CD14-positive monocyte (primary cell): Measurements from ENCODE around the gene CYP2W1. TPM values are rescaled to one million over a fixed set of nuclear protein-coding genes. Genes with fewer than 3 reads are reported as not detected.

Experiments used
- DNase-seq, 3 donors: peaks; one replicate each; pipeline ENCODE4 v3.0.0-alpha.2; 2011 to 2022
- H2AFZ ChIP-seq: 2 replicates; pipeline ENCODE4 v1.6.0; 2012; ENCODE audit warnings: mild to moderate bottlenecking, low read depth, low read length, inconsistent platforms; ENCODE audit not compliant: insufficient read depth, poor library complexity, severe bottlenecking
- H3K27ac ChIP-seq, 2 donors: 1 replicate in 1 of 2; 2 replicates in 1 of 2; pipeline ENCODE4 v1.5.1; 2012 to 2013; ENCODE audit warnings: low read length in 2 of 2, control low read depth in 1 of 2, inconsistent platforms in 1 of 2, low read depth in 1 of 2, mild to moderate bottlenecking in 1 of 2
- H3K27me3 ChIP-seq, 2 donors: one replicate each; pipeline versions ENCODE4 v1.6.0 to v1.6.1; 2011 to 2013; ENCODE audit warnings: low read length in 2 of 2; ENCODE audit not compliant: control insufficient read depth in 2 of 2, insufficient read depth in 2 of 2
- H3K36me3 ChIP-seq, 2 donors: replicated peaks in 1 of 2; 1 replicate in 1 of 2; 2 replicates in 1 of 2; pipeline versions ENCODE4 v1.5.1 to v1.6.1; 2012 to 2013; ENCODE audit warnings: low read length in 2 of 2, control low read depth in 1 of 2, inconsistent platforms in 1 of 2, mild to moderate bottlenecking in 1 of 2; ENCODE audit not compliant: insufficient read depth in 2 of 2, control insufficient read depth in 1 of 2
- H3K4me1 ChIP-seq, 2 donors: 1 replicate in 1 of 2; 2 replicates in 1 of 2; pipeline versions ENCODE4 v1.5.1 to v1.6.1; 2012 to 2013; ENCODE audit warnings: low read length in 2 of 2, control low read depth in 1 of 2, inconsistent platforms in 1 of 2, mild to moderate bottlenecking in 1 of 2, moderate library complexity in 1 of 2; ENCODE audit not compliant: insufficient read depth in 2 of 2, control insufficient read depth in 1 of 2
- H3K4me2 ChIP-seq: replicated peaks from 2 replicates; pipeline ENCODE3; 2012; ENCODE audit warnings: low read length, moderate library complexity, mild to moderate bottlenecking; ENCODE audit not compliant: poor library complexity, severe bottlenecking; ENCODE audit errors: extremely low read depth
- H3K4me3 ChIP-seq, 3 experiments: fragments of 200-600 bp in 1 of 3; sonication (generic) in 1 of 3; replicated peaks in 1 of 3; 1 replicate in 2 of 3; 2 replicates in 1 of 3; pipeline ENCODE4 v1.5.1; 2011 to 2013; ENCODE audit warnings: low read length in 3 of 3, mild to moderate bottlenecking in 3 of 3, control low read depth in 2 of 3, low read depth in 2 of 3, inconsistent platforms in 1 of 3, moderate library complexity in 1 of 3
- H3K79me2 ChIP-seq: 2 replicates; pipeline ENCODE4 v1.6.0; 2012; ENCODE audit warnings: mild to moderate bottlenecking, control low read depth, inconsistent platforms, low read length, moderate library complexity; ENCODE audit not compliant: insufficient read depth
- H3K9ac ChIP-seq: 2 replicates; pipeline ENCODE4 v1.6.0; 2017; ENCODE audit warnings: low read length, mild to moderate bottlenecking; ENCODE audit not compliant: insufficient read depth, poor library complexity, severe bottlenecking
- H3K9me3 ChIP-seq, 2 donors: replicated peaks in 1 of 2; 1 replicate in 1 of 2; 2 replicates in 1 of 2; pipeline versions ENCODE4 v1.5.1 to v1.6.1; 2012 to 2013; ENCODE audit warnings: low read length in 2 of 2, control low read depth in 1 of 2; ENCODE audit not compliant: control insufficient read depth in 1 of 2, insufficient read depth in 1 of 2
- H4K20me1 ChIP-seq: 2 replicates; pipeline ENCODE4 v1.6.0; 2012; ENCODE audit warnings: mild to moderate bottlenecking, low read length, control low read depth, moderate library complexity; ENCODE audit not compliant: insufficient read depth
- H3K27ac Mint-ChIP-seq, 7 donors: one replicate each; pipeline ENCODE4 v1.8.0; 2020; ENCODE audit warnings: mild to moderate bottlenecking in 7 of 7, mixed read lengths in 7 of 7, moderate library complexity in 6 of 7, inconsistent platforms in 2 of 7
- H3K27me3 Mint-ChIP-seq, 3 donors: one replicate each; pipeline ENCODE4 v1.8.0; 2021 to 2022; ENCODE audit warnings: low read depth in 3 of 3, mild to moderate bottlenecking in 3 of 3, mixed read lengths in 3 of 3, moderate library complexity in 3 of 3, inconsistent platforms in 1 of 3
- H3K36me3 Mint-ChIP-seq, 2 donors: one replicate each; pipeline ENCODE4 v1.8.0; 2020; ENCODE audit warnings: mixed read lengths in 2 of 2, inconsistent platforms in 1 of 2, mild to moderate bottlenecking in 1 of 2
- H3K4me1 Mint-ChIP-seq: one replicate; pipeline ENCODE4 v1.8.0; 2020; ENCODE audit warnings: mild to moderate bottlenecking, mixed read lengths
- H3K4me3 Mint-ChIP-seq, 2 donors: one replicate each; pipeline ENCODE4 v1.8.0; 2020; ENCODE audit warnings: mild to moderate bottlenecking in 2 of 2, mixed read lengths in 2 of 2, moderate library complexity in 1 of 2
- H3K9me3 Mint-ChIP-seq, 7 donors: one replicate each; pipeline ENCODE4 v1.8.0; 2020 to 2022; ENCODE audit warnings: mixed read lengths in 7 of 7, mild to moderate bottlenecking in 6 of 7, moderate library complexity in 6 of 7, inconsistent platforms in 2 of 7
- CTCF ChIP-seq: fragments of 200-600 bp; IDR thresholded peaks from one replicate; pipeline ENCODE4 v1.8.0; 2022; ENCODE audit warnings: antibody characterized with exemption, mild to moderate bottlenecking
- WGBS: methylation state at CpG from one replicate; pipeline ENCODE4 v1.1.5; 2013; ENCODE audit warnings: missing lambda C conversion rate; ENCODE audit not compliant: insufficient coverage; 5-methylcytosine and 5-hydroxymethylcytosine counted together
- intact Hi-C, 2 donors: fragments of 100-400 bp; cut with micrococcal nuclease; formaldehyde crosslinking; loops; one replicate each; pipeline versions ENCODE4 v1.15.0 to v1.15.1; 2023
- polyA plus RNA-seq, 3 donors: library from polyadenylated mRNA; depleted of rRNA in 1 of 3; unstranded in 2 of 3; stranded (reverse) in 1 of 3; fragments of 300-500 nt in 2 of 3; fragments of >200 nt in 1 of 3; fragmentation: Illumina TruSeq in 2 of 3; gene quantifications; 1 replicate in 2 of 3; 2 replicates in 1 of 3; pipeline ENCODE4 v1.2.3, GENCODE V29; 2012 to 2021

The CYP2W1 gene
- polyA plus RNA-seq, 3 donors: not detected

DNA sequence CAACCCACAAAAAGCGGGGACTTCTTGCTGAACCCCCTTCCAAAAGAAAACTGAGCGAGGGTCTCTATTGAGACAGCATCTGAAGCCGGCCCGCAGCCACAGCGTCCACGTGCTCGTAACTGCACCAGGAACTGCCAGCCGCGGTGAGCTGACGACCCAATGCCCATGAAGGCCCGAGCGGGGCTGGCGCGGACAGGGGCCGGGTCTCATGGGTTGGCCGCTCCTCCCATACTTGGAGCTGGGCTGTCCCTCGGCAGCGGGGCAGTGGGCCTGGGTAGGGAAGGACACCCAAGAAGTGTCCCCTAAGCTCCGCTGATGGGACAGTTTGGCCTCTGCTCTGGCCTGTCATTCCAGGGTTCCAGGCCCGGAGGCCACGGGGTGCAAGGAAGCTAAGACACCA is 22.3 kb downstream of the CYP2W1 start:
- H3K36me3 ChIP-seq: peaks cover 2 to 34% of the 10 kb centered on the region in 2 donors
- H3K4me3 ChIP-seq: no peak overlapping the region
- no peak overlapping the region for H3K4me3 Mint-ChIP-seq
- no peaks in the 10 kb centered on the region for H3K4me1 ChIP-seq
- peaks cover 0 to 3% (median 2%) of the 10 kb centered on the region in 7 donors for H3K9me3 Mint-ChIP-seq
- no peak for DNase-seq
- H3K27me3 Mint-ChIP-seq: peaks cover 0 to 2% (median 0%) of the 10 kb centered on the region in 3 donors
- no peaks in the 10 kb centered on the region for H3K4me1 Mint-ChIP-seq
- H3K4me2 ChIP-seq: no peak overlapping the region
- H4K20me1 ChIP-seq: peaks cover under 1% of the 10 kb centered on the region
- TF ChIP-seq CTCF: no peak
- WGBS: 96% methylated on average over 21 of the region's 21 CpGs
- intact Hi-C loops: no loop called here
- H2AFZ ChIP-seq: no peak overlapping the region
- H3K27ac Mint-ChIP-seq: no peak overlapping the region
- no peak overlapping the region for H3K9ac ChIP-seq
- H3K27ac ChIP-seq: no peak overlapping the region
- no peaks in the 10 kb centered on the region for H3K79me2 ChIP-seq
- H3K36me3 Mint-ChIP-seq: peaks cover 16 to 29% of the 10 kb centered on the region in 2 donors
- no peaks in the 10 kb centered on the region for H3K27me3 ChIP-seq
- H3K9me3 ChIP-seq: no peaks in the 10 kb centered on the region

DNA sequence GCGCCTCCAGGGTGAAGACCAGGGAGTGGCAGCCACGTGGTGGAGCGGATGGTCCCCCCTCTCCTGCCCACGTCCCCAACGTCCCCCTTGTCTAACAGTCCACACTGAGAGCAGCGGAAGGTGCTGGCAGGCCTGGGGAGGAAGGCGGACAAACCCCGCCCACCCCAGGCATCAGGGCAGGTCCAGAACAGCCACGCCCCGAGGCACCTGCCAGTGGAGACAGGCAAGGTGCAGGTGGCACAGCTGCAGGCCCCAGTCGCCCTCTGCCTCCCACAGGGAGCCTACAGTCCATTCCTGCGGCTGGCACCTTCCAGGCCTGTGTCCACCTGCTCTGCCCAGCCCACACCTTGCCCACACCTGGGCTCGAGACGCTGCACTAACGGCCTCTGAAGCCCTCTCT is 24.9 kb downstream of the CYP2W1 start:
- Mint-ChIP-seq H3K9me3 (peaks cover 0 to 3% (median 2%) of the 10 kb centered on the region in 7 donors), H3K27me3 (peaks cover 0 to 7% (median 0%) of the 10 kb centered on the region in 3 donors), H3K4me1 (peaks cover 3% of the 10 kb centered on the region), H3K36me3 (peaks cover 16 to 26% of the 10 kb centered on the region in 2 donors), H3K4me3 (no peak overlapping the region), H3K27ac (no peak overlapping the region)
- DNase-seq: no peak
- H3K4me1 ChIP-seq: no peaks in the 10 kb centered on the region
- H3K9me3 ChIP-seq: no peaks in the 10 kb centered on the region
- H3K4me3 ChIP-seq: no peak overlapping the region
- no peaks in the 10 kb centered on the region for H3K27me3 ChIP-seq
- no peak for TF ChIP-seq CTCF
- no peak overlapping the region for H3K9ac ChIP-seq
- 94% methylated on average over 14 of the region's 15 CpGs for WGBS
- no peak overlapping the region for H3K27ac ChIP-seq
- H3K4me2 ChIP-seq: no peak overlapping the region
- H3K36me3 ChIP-seq: peaks cover 2 to 34% of the 10 kb centered on the region in 2 donors
- peaks cover 23% of the 10 kb centered on the region for H4K20me1 ChIP-seq
- no peak overlapping the region for H2AFZ ChIP-seq
- H3K79me2 ChIP-seq: no peaks in the 10 kb centered on the region
- intact Hi-C loops: no loop called here
